ENCODE measurements around the gene SLC25A19.
A peak's percentile ranks its signal among the peaks of the same experiment; 100 is the strongest.
"Not testable (repeated sequence)": the region's sequence is repeated elsewhere in the genome, so short reads cannot be mapped to it uniquely, and the experiment has no call there.

Gene SLC25A19

DNA sequence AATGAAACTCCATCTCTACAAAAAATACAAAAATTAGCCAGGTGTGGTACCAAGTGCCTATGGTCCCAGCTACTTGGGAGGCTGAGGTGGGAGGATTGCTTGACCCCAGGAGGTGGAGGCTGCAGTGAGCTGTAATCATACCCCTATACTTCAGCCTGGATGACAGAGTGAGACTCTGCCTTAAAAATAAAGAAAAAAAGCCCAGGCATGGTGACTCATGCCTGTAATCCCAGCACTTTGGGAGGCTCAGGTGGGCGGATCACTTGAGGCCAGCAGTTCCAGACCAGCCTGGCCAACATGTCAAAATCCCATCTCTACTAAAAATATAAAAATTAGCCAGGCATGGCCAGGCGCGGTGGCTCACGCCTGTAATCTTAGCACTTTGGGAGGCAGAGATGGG, 9.0 kb downstream of the SLC25A19 start:
- H3K79me2 ChIP-seq (ENCODE audit: control insufficient read depth, insufficient read depth, low read length, unreplicated experiment); H3K27ac ChIP-seq (ENCODE audit: low read depth, low read length); H3K4me1 ChIP-seq (ENCODE audit: control insufficient read depth, insufficient read depth, low read length, unreplicated experiment); H3K4me3 ChIP-seq (ENCODE audit: low read depth, low read length); H3K36me3 ChIP-seq (ENCODE audit: insufficient read depth, low read length); H3K27me3 ChIP-seq (ENCODE audit: insufficient read depth, low read length); H2AFZ ChIP-seq (ENCODE audit: low read length, unreplicated experiment): not testable (repeated sequence)

- H3K27ac ChIP-seq (ENCODE audit: low read depth, low read length), result no peak overlapping the region
- no peaks in the 10 kb centered on the region for H3K27me3 ChIP-seq (ENCODE audit: insufficient read depth, low read length)
- peaks cover 16% of the 10 kb centered on the region for H3K4me1 ChIP-seq (ENCODE audit: control insufficient read depth, insufficient read depth, low read length, unreplicated experiment)
- no peak overlapping the region for H2AFZ ChIP-seq (ENCODE audit: low read length, unreplicated experiment)
- H3K36me3 ChIP-seq (ENCODE audit: insufficient read depth, low read length), result no peaks in the 10 kb centered on the region
- H3K4me3 ChIP-seq (ENCODE audit: low read depth, low read length), result no peak overlapping the region
- no peaks in the 10 kb centered on the region for H3K79me2 ChIP-seq (ENCODE audit: control insufficient read depth, insufficient read depth, low read length, unreplicated experiment)
Measured at GRCh38 chr17:75277664-75278071, 11.6 kb downstream of the SLC25A19 start.

- H3K4me3 ChIP-seq (ENCODE audit: low read depth, low read length), result no peak overlapping the region
- no peaks in the 10 kb centered on the region for H3K79me2 ChIP-seq (ENCODE audit: control insufficient read depth, insufficient read depth, low read length, unreplicated experiment)
- H3K27ac ChIP-seq (ENCODE audit: low read depth, low read length), result no peak overlapping the region
- peaks cover 32% of the 10 kb centered on the region for H3K4me1 ChIP-seq (ENCODE audit: control insufficient read depth, insufficient read depth, low read length, unreplicated experiment)
- H3K27me3 ChIP-seq (ENCODE audit: insufficient read depth, low read length), result no peaks in the 10 kb centered on the region
- H2AFZ ChIP-seq (ENCODE audit: low read length, unreplicated experiment), result no peak overlapping the region
- H3K36me3 ChIP-seq (ENCODE audit: insufficient read depth, low read length), result no peaks in the 10 kb centered on the region
Measured at GRCh38 chr17:75273977-75274708, 15.1 kb downstream of the SLC25A19 start.

GRCh38 chr17:75272848-75273184, 16.4 kb downstream of the SLC25A19 start:
- no peaks in the 10 kb centered on the region for H3K36me3 ChIP-seq (ENCODE audit: insufficient read depth, low read length)
- H3K4me3 ChIP-seq (ENCODE audit: low read depth, low read length), result no peak overlapping the region
- H3K79me2 ChIP-seq (ENCODE audit: control insufficient read depth, insufficient read depth, low read length, unreplicated experiment), result no peaks in the 10 kb centered on the region
- no peak overlapping the region for H3K27ac ChIP-seq (ENCODE audit: low read depth, low read length)
- no peak overlapping the region for H2AFZ ChIP-seq (ENCODE audit: low read length, unreplicated experiment)
- no peaks in the 10 kb centered on the region for H3K27me3 ChIP-seq (ENCODE audit: insufficient read depth, low read length)
- H3K4me1 ChIP-seq (ENCODE audit: control insufficient read depth, insufficient read depth, low read length, unreplicated experiment), result peaks cover 30% of the 10 kb centered on the region

DNA sequence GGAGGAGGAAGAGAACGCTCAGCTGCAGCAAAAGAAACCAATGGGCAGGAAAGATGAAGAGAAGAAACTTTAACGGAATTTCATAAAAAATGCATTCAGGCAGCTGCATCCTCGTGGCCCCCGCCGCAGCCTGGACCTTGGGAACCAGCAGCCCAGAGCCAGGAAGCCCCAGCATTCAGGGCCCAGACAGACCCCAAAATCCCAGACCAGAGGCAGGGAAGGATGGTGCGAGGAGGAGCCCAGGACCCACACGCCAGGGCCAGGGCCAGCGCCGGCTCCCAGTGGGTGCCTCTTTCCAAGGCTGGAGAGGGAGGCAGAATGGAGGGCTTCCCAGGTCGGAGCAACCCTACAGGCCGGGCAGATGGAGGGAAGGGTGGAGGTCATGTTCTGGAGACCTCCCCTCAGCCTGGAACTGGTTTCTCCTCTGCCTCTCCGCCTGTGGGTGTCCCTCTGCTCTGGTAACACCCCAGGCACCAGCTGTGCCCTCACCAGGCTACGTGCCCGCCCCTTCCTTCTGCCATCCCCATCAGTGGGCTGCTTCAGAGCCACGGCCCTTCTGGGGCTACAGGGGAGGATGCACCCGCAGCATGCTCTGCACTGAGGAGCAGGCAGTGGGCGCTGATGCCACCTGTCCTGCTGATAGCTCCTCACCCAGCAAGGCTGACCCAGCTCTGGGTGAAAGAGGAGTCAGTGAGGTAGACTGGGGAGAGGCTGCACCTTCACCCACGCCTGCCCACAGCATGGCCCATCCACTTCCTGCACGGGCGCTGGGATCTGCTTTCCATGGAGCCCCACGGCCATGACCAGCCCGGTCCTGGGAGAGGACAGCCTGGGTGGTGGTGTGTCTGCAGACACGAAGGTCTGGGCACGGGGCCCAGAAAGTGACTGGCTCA, 17.0 kb downstream of the SLC25A19 start:
- Histone ChIP-seq H3K4me1 (ENCODE audit: control insufficient read depth, insufficient read depth, low read length, unreplicated experiment) (peaks cover 25% of the 10 kb centered on the region), H3K79me2 (ENCODE audit: control insufficient read depth, insufficient read depth, low read length, unreplicated experiment) (no peaks in the 10 kb centered on the region), H3K4me3 (ENCODE audit: low read depth, low read length) (peak overlapping the region; percentile 86), H3K36me3 (ENCODE audit: insufficient read depth, low read length) (no peaks in the 10 kb centered on the region), H2AFZ (ENCODE audit: low read length, unreplicated experiment) (no peak overlapping the region), H3K27me3 (ENCODE audit: insufficient read depth, low read length) (no peaks in the 10 kb centered on the region), H3K27ac (ENCODE audit: low read depth, low read length) (no peak overlapping the region)

DNA sequence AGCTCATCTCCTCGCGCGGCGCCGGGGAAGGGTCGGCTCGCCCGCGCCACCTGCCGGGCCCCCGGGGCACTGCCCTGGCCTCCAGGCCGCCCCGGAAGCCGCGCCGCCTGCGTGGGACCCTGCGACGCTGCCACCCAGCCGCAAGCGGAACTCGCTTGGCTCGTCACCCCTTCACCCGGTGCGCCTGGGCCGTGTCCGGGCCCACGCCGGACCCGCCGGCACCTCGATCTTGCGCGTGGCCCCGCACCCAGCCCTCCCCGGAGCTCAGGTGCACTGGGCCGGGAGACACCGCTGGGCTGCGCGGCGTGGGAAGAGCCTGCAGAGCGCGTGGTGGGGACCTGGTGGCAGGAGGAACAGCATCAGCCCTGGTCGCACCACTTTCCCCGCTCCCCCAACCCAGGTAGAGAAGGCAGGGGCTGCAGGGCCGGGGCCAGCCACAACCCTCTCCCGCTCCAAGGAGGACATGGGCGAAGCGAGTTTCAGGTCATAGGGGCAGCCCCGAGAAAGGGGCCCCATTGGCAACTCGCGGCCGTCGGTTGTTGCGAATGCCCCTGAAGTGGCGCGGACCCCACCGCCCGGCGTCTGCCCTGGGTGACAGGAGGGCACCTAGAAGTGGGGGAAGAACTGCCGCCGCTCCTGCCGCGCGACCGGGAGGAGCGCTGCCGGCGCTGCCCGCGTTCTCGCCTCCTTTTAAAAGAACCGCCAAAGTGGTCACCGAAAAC, 17.8 kb downstream of the SLC25A19 start:
- Histone ChIP-seq H3K27ac (ENCODE audit: low read depth, low read length) (no peak overlapping the region), H3K4me1 (ENCODE audit: control insufficient read depth, insufficient read depth, low read length, unreplicated experiment) (peaks cover 24% of the 10 kb centered on the region), H3K79me2 (ENCODE audit: control insufficient read depth, insufficient read depth, low read length, unreplicated experiment) (no peaks in the 10 kb centered on the region), H3K27me3 (ENCODE audit: insufficient read depth, low read length) (no peaks in the 10 kb centered on the region), H2AFZ (ENCODE audit: low read length, unreplicated experiment) (peak overlapping the region; percentile 74), H3K36me3 (ENCODE audit: insufficient read depth, low read length) (peaks cover 1% of the 10 kb centered on the region; the same call in 1 of the 2 replicates), H3K4me3 (ENCODE audit: low read depth, low read length) (peak overlapping the region; percentile 86)

- Histone ChIP-seq H3K27ac (ENCODE audit: low read depth, low read length) (peak within 1 kb of the TSS; percentile 30; the same call in 1 of the 2 replicates), H3K4me3 (ENCODE audit: low read depth, low read length) (peak within 1 kb of the TSS; percentile 86), H3K79me2 (ENCODE audit: control insufficient read depth, insufficient read depth, low read length, unreplicated experiment) (no peaks in the 10 kb centered on the region), H3K36me3 (ENCODE audit: insufficient read depth, low read length) (peaks cover 5% of the 10 kb centered on the region; the same call in 1 of the 2 replicates), H3K4me1 (ENCODE audit: control insufficient read depth, insufficient read depth, low read length, unreplicated experiment) (peaks cover 24% of the 10 kb centered on the region), H3K27me3 (ENCODE audit: insufficient read depth, low read length) (no peaks in the 10 kb centered on the region), H2AFZ (ENCODE audit: low read length, unreplicated experiment) (peak within 1 kb of the TSS; percentile 92)
Measured at GRCh38 chr17:75270966-75271232, 18.3 kb downstream of the SLC25A19 start, which contains the start of gene MIF4GD. TSS of gene MIF4GD (minus strand) at chr17:75271231. CDS start at chr17:75270195, 1,036 bp downstream.

DNA sequence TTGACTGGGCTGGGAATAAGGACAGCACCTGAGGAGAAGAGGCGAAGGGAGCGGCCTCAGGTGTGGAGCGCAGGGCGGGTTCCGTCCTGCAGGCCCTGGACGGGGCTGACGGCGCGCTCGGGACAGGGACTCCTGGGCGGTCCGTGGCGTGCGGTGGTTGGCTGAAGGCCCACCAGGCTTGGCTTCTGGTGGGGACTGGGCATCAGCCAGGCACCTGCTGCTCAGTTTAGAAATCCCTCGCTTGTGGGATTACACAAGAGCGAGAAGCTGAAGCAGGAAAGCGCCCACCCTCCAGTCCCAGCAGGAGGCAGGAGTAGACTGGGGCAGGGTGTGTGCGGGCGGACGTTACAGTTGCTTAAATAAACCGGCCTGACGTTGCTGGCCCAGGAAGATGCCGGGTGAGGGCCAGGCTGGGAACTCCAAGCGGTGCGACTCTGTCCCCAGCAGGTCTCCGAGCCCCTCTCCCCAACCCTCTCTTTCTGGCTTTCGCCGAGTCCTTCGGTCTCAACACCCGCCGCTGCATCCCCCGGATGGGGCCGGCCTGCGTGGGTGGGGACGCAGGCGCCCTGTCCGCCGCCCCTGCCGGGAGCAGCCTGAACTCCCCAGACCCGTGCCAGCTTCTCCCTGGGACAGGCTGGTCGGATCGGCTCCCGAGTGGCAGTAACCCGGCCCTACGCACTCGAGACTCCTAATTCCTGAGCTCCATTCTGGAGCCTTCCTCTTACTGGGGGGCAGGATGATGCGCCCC, 18.8 kb downstream of the SLC25A19 start:
- Histone ChIP-seq H3K4me1 (ENCODE audit: control insufficient read depth, insufficient read depth, low read length, unreplicated experiment) (peaks cover 24% of the 10 kb centered on the region), H3K27me3 (ENCODE audit: insufficient read depth, low read length) (no peaks in the 10 kb centered on the region), H3K4me3 (ENCODE audit: low read depth, low read length) (peak overlapping the region; percentile 86), H3K27ac (ENCODE audit: low read depth, low read length) (peak overlapping the region; percentile 30; the same call in 1 of the 2 replicates), H3K79me2 (ENCODE audit: control insufficient read depth, insufficient read depth, low read length, unreplicated experiment) (no peaks in the 10 kb centered on the region), H2AFZ (ENCODE audit: low read length, unreplicated experiment) (peak overlapping the region; percentile 92), H3K36me3 (ENCODE audit: insufficient read depth, low read length) (peaks cover 5% of the 10 kb centered on the region; the same call in 1 of the 2 replicates)

- peaks cover 24% of the 10 kb centered on the region for H3K4me1 ChIP-seq (ENCODE audit: control insufficient read depth, insufficient read depth, low read length, unreplicated experiment)
- H3K4me3 ChIP-seq (ENCODE audit: low read depth, low read length), result peak overlapping the region; percentile 86
- H3K79me2 ChIP-seq (ENCODE audit: control insufficient read depth, insufficient read depth, low read length, unreplicated experiment), result no peaks in the 10 kb centered on the region
- no peaks in the 10 kb centered on the region for H3K27me3 ChIP-seq (ENCODE audit: insufficient read depth, low read length)
- H3K27ac ChIP-seq (ENCODE audit: low read depth, low read length), result no peak overlapping the region
- peaks cover 5% of the 10 kb centered on the region; the same call in 1 of the 2 replicates for H3K36me3 ChIP-seq (ENCODE audit: insufficient read depth, low read length)
- peak overlapping the region; percentile 92 for H2AFZ ChIP-seq (ENCODE audit: low read length, unreplicated experiment)
Measured at GRCh38 chr17:75269844-75270217, 19.4 kb downstream of the SLC25A19 start.

Measured in ACC112 (cell line).